ENCODE results near the gene SCN2A. TPM values are rescaled to one million over a fixed set of nuclear protein-coding genes. Genes with fewer than 3 reads are reported as not detected.

Gene SCN2A
- total RNA-seq, 1 experiment from 2014 or later: 0.15 TPM

DNA sequence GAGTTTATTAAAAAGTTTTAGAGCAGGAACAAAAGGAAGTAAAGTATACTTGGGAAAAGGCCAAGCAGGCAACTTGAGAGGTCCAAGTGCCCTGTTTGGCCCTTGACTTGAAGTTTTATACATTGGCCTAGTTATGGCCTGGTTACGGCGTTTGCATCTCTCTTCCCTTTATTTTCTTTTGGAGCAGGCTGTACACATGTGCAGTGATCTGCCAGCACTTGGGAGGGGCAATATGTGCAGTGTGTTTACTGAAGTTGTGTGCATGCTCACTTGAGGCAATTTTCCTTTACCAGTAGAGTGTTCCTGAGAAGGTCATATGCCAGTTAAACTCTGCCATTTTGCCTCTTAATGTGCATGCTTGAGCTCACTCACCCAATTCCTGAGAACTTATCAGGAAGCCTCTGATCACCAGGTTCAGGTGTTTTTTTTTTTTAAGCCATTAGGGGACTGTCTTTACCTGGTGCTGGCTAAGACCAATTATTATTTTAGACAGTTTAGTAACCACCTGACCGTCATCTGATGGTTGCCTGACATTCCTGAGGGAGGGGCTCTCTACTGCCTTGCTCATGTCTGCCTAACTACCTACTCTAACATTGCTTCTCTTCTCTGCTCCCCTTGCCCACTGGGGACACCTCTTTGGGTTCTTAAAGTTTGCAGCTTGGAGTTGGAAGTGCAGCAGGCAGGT lies 48.0 kb downstream of the SCN2A start:
- Histone ChIP-seq H3K4me2 (no peak overlapping the region), H3K4me3 (no peak overlapping the region), H3K27ac (no peak overlapping the region), H3K79me2 (ENCODE audit: low read depth) (no peaks in the 10 kb centered on the region), H3K27me3 (ENCODE audit: insufficient read depth, low read depth) (no peaks in the 10 kb centered on the region), H3K9me3 (ENCODE audit: insufficient read depth, low read depth) (no peaks in the 10 kb centered on the region), H3K36me3 (ENCODE audit: low read depth) (no peaks in the 10 kb centered on the region), H3K9me2 (ENCODE audit: insufficient read depth) (no peaks in the 10 kb centered on the region), H4K20me1 (ENCODE audit: insufficient read depth) (no peaks in the 10 kb centered on the region), H2AFZ (no peak overlapping the region), H3F3A (ENCODE audit: insufficient read depth, low read depth) (no peaks in the 10 kb centered on the region), H3K4me1 (replicated peaks; ENCODE audit: insufficient read depth) (no peaks in the 10 kb centered on the region)
- CTCF ChIA-PET: no interaction called here
- no peak for TF ChIP-seq CTCF (conservative IDR thresholded peaks at IDR 0.05)
- no peak for TF ChIP-seq EZH2 (IDR thresholded peaks at IDR 0.05; ENCODE audit: low read depth)
- POLR2A ChIA-PET (ENCODE audit: unreplicated experiment): no interaction called here
- no peak for DNase-seq
- intact Hi-C loops (cut with micrococcal nuclease; ENCODE audit: unreplicated experiment): no loop called here
- no TSS peak for BruUV-seq (replicated peaks)

DNA sequence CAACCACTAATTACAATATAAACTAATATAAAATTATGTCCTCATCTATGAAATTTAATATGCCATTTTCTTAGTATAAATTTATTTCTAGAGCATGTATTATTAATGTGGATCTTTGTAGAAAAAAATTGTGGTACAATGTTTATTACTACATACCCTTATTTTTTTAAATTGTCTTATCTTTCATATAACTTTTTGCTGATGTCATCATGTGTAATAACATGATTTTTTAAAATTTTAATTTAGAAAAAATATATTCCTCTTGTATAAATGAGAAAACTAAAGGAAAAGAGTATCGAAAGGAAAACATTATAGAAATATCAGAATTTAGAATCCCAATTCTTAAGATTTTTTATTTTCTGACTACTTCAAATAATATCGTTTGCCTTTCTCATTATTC lies 49.9 kb downstream of the SCN2A start:
- H3K79me2 ChIP-seq (ENCODE audit: low read depth): no peaks in the 10 kb centered on the region
- intact Hi-C loops (cut with micrococcal nuclease; ENCODE audit: unreplicated experiment): no loop called here
- TF ChIP-seq EZH2 (IDR thresholded peaks at IDR 0.05; ENCODE audit: low read depth) (no peak), CTCF (conservative IDR thresholded peaks at IDR 0.05) (no peak)
- H3K27ac ChIP-seq: no peak overlapping the region
- no peaks in the 10 kb centered on the region for H3K36me3 ChIP-seq (ENCODE audit: low read depth)
- CTCF ChIA-PET: no interaction called here
- DNase-seq: no peak
- no peaks in the 10 kb centered on the region for H3K27me3 ChIP-seq (ENCODE audit: insufficient read depth, low read depth)
- POLR2A ChIA-PET (ENCODE audit: unreplicated experiment): no interaction called here
- no TSS peak for BruUV-seq (replicated peaks)
- no peak overlapping the region for H2AFZ ChIP-seq
- no peak overlapping the region for H3K4me2 ChIP-seq
- no peaks in the 10 kb centered on the region for H4K20me1 ChIP-seq (ENCODE audit: insufficient read depth)
- H3K4me1 ChIP-seq (replicated peaks; ENCODE audit: insufficient read depth): no peaks in the 10 kb centered on the region
- no peaks in the 10 kb centered on the region for H3K9me3 ChIP-seq (ENCODE audit: insufficient read depth, low read depth)
- H3K9me2 ChIP-seq (ENCODE audit: insufficient read depth): no peaks in the 10 kb centered on the region
- H3K4me3 ChIP-seq: no peak overlapping the region
- no peaks in the 10 kb centered on the region for H3F3A ChIP-seq (ENCODE audit: insufficient read depth, low read depth)

GRCh38 chr2:165293440-165294420 lies 54.5 kb downstream of the SCN2A start:
- H3K36me3 ChIP-seq (ENCODE audit: low read depth): no peaks in the 10 kb centered on the region

More at GRCh38 chr2:165293440-165294420, 54.5 kb downstream of the SCN2A start:
- Histone ChIP-seq H3K27me3 (ENCODE audit: insufficient read depth, low read depth) (no peaks in the 10 kb centered on the region), H4K20me1 (ENCODE audit: insufficient read depth) (no peaks in the 10 kb centered on the region), H3K27ac (no peak overlapping the region), H3K4me3 (no peak overlapping the region), H3K4me1 (replicated peaks; ENCODE audit: insufficient read depth) (no peaks in the 10 kb centered on the region), H3K9me2 (ENCODE audit: insufficient read depth) (no peaks in the 10 kb centered on the region), H3F3A (ENCODE audit: insufficient read depth, low read depth) (no peaks in the 10 kb centered on the region), H2AFZ (0 out of 2 replicates have a peak overlapping the region, but pooled peaks have one; percentile 35), H3K79me2 (ENCODE audit: low read depth) (no peaks in the 10 kb centered on the region), H3K9me3 (ENCODE audit: insufficient read depth, low read depth) (no peaks in the 10 kb centered on the region), H3K4me2 (peak overlapping the region; percentile 21; the same call in 1 of the 2 replicates)
- intact Hi-C loops (cut with micrococcal nuclease; ENCODE audit: unreplicated experiment): no loop called here
- BruUV-seq (replicated peaks): no TSS peak
- ChIA-PET CTCF (interaction anchor here (0.6 to 0.7 kb wide), 5 partner anchors 20 to 1068 kb away, joined by 3 to 4 read pairs (median 3); no protein-coding TSS in a partner anchor), POLR2A (ENCODE audit: unreplicated experiment) (no interaction called here)
- peak; percentile 64 for TF ChIP-seq CTCF (conservative IDR thresholded peaks at IDR 0.05)
- TF ChIP-seq EZH2 (IDR thresholded peaks at IDR 0.05; ENCODE audit: low read depth): no peak
- DNase-seq: peak; percentile 26 to 61
